ENCODE measurements around the gene NKX2-1. TPM values are rescaled to one million over a fixed set of nuclear protein-coding genes. Genes with fewer than 3 reads are reported as not detected.
"Not testable (repeated sequence)": the region's sequence is repeated elsewhere in the genome, so short reads cannot be mapped to it uniquely, and the experiment has no call there.

Gene NKX2-1
- total and polyA plus RNA-seq, 3 donors from 2014 or later: 0.43 to 0.79 TPM; not detected in 1

DNA sequence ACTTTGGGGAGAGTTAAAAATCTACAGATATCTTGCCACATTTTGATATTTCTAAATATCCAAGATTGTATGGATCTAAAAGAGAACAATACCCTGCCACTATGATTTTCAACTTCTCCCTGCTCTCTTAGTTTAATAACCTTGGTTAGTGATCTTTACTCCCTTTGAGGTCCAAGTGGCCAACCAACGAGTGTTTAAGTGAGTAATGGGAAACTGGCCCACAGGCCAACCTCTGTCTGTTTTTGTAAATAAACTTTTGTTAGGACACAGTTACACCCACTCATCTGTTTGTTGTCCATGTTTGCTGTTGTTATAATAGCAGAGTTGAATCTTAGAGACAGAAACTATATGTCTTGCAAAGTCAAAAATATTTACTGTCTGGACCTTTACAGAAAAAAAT is 30.9 kb upstream of the NKX2-1 start:
- Histone ChIP-seq H3K27me3 (no peaks in the 10 kb centered on the region), H3K27ac (no peak overlapping the region), H3K4me1 (no peaks in the 10 kb centered on the region), H3K36me3 (ENCODE audit: low read depth, missing control alignments) (no peaks in the 10 kb centered on the region), H3K9me3 (no peaks in the 10 kb centered on the region), H3K4me3 (no peak overlapping the region)
- WGBS, 2 donors: 26 to 38% methylated on average over 1 of the region's 1 CpG
- intact Hi-C loops (cut with DNase I; ENCODE audit: low total_unique reads): no loop called here
- TF ChIP-seq, protein P1, sequence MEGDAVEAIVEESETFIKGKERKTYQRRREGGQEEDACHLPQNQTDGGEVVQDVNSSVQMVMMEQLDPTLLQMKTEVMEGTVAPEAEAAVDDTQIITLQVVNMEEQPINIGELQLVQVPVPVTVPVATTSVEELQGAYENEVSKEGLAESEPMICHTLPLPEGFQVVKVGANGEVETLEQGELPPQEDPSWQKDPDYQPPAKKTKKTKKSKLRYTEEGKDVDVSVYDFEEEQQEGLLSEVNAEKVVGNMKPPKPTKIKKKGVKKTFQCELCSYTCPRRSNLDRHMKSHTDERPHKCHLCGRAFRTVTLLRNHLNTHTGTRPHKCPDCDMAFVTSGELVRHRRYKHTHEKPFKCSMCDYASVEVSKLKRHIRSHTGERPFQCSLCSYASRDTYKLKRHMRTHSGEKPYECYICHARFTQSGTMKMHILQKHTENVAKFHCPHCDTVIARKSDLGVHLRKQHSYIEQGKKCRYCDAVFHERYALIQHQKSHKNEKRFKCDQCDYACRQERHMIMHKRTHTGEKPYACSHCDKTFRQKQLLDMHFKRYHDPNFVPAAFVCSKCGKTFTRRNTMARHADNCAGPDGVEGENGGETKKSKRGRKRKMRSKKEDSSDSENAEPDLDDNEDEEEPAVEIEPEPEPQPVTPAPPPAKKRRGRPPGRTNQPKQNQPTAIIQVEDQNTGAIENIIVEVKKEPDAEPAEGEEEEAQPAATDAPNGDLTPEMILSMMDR (IDR thresholded peaks at IDR 0.05): no peak
- no peak for TF ChIP-seq POLR2A (IDR thresholded peaks at IDR 0.05)
- DNase-seq: no peak

DNA sequence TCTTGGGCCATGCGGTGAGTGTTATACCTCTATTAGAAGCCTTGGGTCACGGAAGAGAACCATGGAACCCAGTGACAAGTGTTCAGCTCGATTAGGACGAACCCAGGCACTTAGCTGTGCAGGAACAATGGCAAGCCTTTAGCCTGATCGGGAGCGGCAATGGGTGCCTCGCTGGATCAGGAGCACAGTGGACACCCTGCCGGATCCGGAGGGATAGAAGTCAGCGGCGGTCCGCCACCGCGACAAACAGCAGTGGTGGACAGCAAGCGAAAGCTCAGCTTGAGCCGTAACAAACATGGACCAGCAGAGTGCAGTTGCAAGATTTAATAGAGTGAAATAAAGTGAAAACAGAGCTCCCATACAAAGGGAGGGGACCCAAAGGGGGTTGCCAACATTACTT is 24.2 kb upstream of the NKX2-1 start:
- H3K4me1 ChIP-seq; intact Hi-C loops (cut with DNase I; ENCODE audit: low total_unique reads); H3K27ac ChIP-seq: not testable (repeated sequence)

DNA sequence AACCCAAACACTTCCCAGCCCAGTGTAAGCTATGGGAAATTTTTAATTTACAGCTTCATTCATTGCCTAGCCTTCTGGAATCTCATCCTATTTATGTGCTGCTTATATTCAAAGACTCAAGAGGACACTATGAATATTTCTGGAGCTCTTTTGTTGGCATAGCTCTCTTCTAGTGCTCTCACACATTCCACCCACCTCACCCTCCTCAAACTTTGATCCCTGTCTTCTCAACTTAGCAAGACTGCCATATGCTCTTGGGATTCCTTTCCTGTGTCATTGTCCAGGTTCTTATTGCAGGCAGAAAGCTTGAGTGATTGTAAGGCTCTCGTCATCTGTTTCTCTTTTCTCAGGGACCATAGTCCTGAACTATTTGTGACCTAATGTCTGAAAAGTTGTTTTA is 18.0 kb upstream of the NKX2-1 start:
- no peak for DNase-seq
- WGBS, 2 donors: 81 to 89% methylated on average over 1 of the region's 1 CpG
- TF ChIP-seq POLR2A (IDR thresholded peaks at IDR 0.05): no peak
- TF ChIP-seq, protein P1 (IDR thresholded peaks at IDR 0.05): no peak
- H3K4me1 ChIP-seq: no peaks in the 10 kb centered on the region
- H3K9me3 ChIP-seq: no peaks in the 10 kb centered on the region
- H3K27ac ChIP-seq: no peak overlapping the region
- H3K27me3 ChIP-seq: no peaks in the 10 kb centered on the region
- intact Hi-C loops (cut with DNase I; ENCODE audit: low total_unique reads): no loop called here
- H3K4me3 ChIP-seq: no peak overlapping the region
- H3K36me3 ChIP-seq (ENCODE audit: low read depth, missing control alignments): no peaks in the 10 kb centered on the region

More for the DNA sequence above, 24.2 kb upstream of the NKX2-1 start:
- not testable (repeated sequence) for H3K27me3 ChIP-seq; H3K9me3 ChIP-seq; H3K4me3 ChIP-seq; H3K36me3 ChIP-seq (ENCODE audit: low read depth, missing control alignments); DNase-seq
- WGBS, 2 donors: 50 to 70% methylated on average over 16 of the region's 16 CpGs

DNA sequence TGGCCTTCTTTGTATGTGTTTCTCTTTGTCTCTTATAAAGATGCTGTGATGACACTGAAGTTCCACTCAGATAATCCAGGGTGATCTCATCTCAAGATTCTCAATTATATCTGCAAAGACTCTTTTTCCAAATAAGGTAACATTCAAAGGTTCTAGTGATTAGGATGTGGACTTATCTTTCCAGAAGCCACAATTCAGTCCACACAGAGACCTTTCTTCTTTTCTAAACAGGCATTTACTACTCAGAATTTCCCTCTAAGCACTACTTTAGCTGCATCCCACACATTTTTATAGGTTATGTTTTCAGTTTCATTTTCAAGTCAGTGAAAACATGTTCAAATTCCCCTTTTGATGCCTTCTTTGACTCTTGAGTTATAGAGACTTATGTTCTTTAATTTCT is 9.0 kb upstream of the NKX2-1 start:
- intact Hi-C loops (cut with DNase I; ENCODE audit: low total_unique reads): no loop called here
- Histone ChIP-seq H3K4me3 (no peak overlapping the region), H3K4me1 (peaks cover 3% of the 10 kb centered on the region), H3K27ac (no peak overlapping the region), H3K9me3 (no peaks in the 10 kb centered on the region), H3K36me3 (ENCODE audit: low read depth, missing control alignments) (no peaks in the 10 kb centered on the region), H3K27me3 (no peaks in the 10 kb centered on the region)
- no peak for DNase-seq
- no peak for TF ChIP-seq POLR2A (IDR thresholded peaks at IDR 0.05)
- TF ChIP-seq, protein P1 (IDR thresholded peaks at IDR 0.05): no peak

DNA sequence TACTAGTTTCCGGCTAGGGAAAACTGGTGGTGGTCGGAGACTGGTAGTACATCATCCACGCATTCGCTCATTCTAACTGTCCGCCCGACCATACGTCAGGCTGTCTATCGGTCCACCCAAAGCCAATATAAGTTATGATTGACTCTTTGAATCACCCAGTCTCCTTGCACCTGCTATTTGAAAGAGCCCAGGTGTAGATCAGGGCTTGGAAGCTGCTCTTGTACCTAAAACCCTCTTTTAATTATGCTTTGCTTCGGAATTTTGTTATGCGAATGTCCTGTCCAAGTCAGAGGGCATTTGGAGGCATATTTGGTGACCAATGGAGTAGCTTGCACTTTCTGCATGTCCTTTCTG is 5.7 kb upstream of the NKX2-1 start:
- H3K9me3 ChIP-seq: no peaks in the 10 kb centered on the region
- H3K4me1 ChIP-seq: peaks cover 3% of the 10 kb centered on the region
- no peak for TF ChIP-seq POLR2A (IDR thresholded peaks at IDR 0.05)
- TF ChIP-seq, protein P1 (IDR thresholded peaks at IDR 0.05): no peak
- H3K36me3 ChIP-seq (ENCODE audit: low read depth, missing control alignments): no peaks in the 10 kb centered on the region
- no peak overlapping the region for H3K4me3 ChIP-seq
- no peak for DNase-seq
- WGBS, 2 donors: 7 to 19% methylated on average over 10 of the region's 10 CpGs
- H3K27me3 ChIP-seq: peaks cover 8% of the 10 kb centered on the region
- H3K27ac ChIP-seq: no peak overlapping the region
- intact Hi-C loops (cut with DNase I; ENCODE audit: low total_unique reads): no loop called here

Data from testis (tissue), 3 donors.